HepG2 (cell line): ENCODE measurements around the gene CA7. TPM values are rescaled to one million over a fixed set of nuclear protein-coding genes. Genes with fewer than 3 reads are reported as not detected.

Source experiments
- AKNA ChIP-seq: sonication (generic); formaldehyde crosslinking; IDR thresholded peaks from 2 replicates; pipeline ENCODE4 v1.4.0; 2020; ENCODE audit warnings: missing genetic modification reagents, borderline replicate concordance
- ARID3A ChIP-seq: IDR thresholded peaks from 2 replicates; pipeline ENCODE4 v1.6.1; 2012; ENCODE audit warnings: low read depth, low read length, improper control_type of control experiment
- HIVEP1 ChIP-seq: sonication (generic); formaldehyde crosslinking; IDR thresholded peaks from 2 replicates; pipeline ENCODE4 v1.4.0; 2020; ENCODE audit warnings: mild to moderate bottlenecking, missing genetic modification reagents
- IKZF4 ChIP-seq: sonication (generic); formaldehyde crosslinking; IDR thresholded peaks from 2 replicates; pipeline ENCODE4 v1.5.1; 2020; ENCODE audit warnings: borderline replicate concordance, mild to moderate bottlenecking, low read depth, missing genetic modification reagents; ENCODE audit errors: not compliant biosample characterization
- LCORL ChIP-seq, 2 experiments: fragments of 450-650 bp in 1 of 2; sonication (generic) in 1 of 2; formaldehyde crosslinking in 1 of 2; IDR thresholded peaks; 2 replicates each; pipeline versions ENCODE4 v1.5.0 to v1.6.1; 2017 to 2020; ENCODE audit warnings: antibody characterized with exemption in 1 of 2, missing genetic modification reagents in 1 of 2
- MXD4 ChIP-seq: IDR thresholded peaks from 2 replicates; pipeline ENCODE4 v1.6.1; 2016; ENCODE audit warnings: mild to moderate bottlenecking, missing biosample characterization, missing genetic modification reagents
- SNAI1 ChIP-seq: sonication (generic); formaldehyde crosslinking; IDR thresholded peaks from 2 replicates; pipeline ENCODE4 v1.5.0; 2020; ENCODE audit warnings: mild to moderate bottlenecking, missing genetic modification reagents, borderline replicate concordance
- ZBTB20 ChIP-seq: sonication (generic); formaldehyde crosslinking; IDR thresholded peaks from 2 replicates; pipeline ENCODE4 v1.8.1; 2023; ENCODE audit warnings: missing genetic modification reagents, low read depth, mild to moderate bottlenecking, borderline replicate concordance
- ZFYVE20 ChIP-seq: sonication (generic); formaldehyde crosslinking; IDR thresholded peaks from 2 replicates; pipeline ENCODE4 v1.8.0; 2023; ENCODE audit warnings: low read depth, mild to moderate bottlenecking, moderate library complexity, missing genetic modification reagents, borderline replicate concordance
- ZKSCAN5 ChIP-seq: sonication (generic); formaldehyde crosslinking; IDR thresholded peaks from 2 replicates; pipeline ENCODE4 v1.5.1; 2020; ENCODE audit warnings: mild to moderate bottlenecking, missing genetic modification reagents
- ZNF10 ChIP-seq: sonication (generic); formaldehyde crosslinking; IDR thresholded peaks from 2 replicates; pipeline ENCODE4 v1.4.0; 2020; ENCODE audit warnings: mild to moderate bottlenecking, low read depth, missing genetic modification reagents, borderline replicate concordance
- ZNF234 ChIP-seq: sonication (generic); formaldehyde crosslinking; conservative IDR thresholded peaks from 2 replicates; pipeline ENCODE4 v1.5.1; 2020; ENCODE audit warnings: mild to moderate bottlenecking, missing genetic modification reagents
- ZNF260 ChIP-seq: sonication (generic); formaldehyde crosslinking; IDR thresholded peaks from 2 replicates; pipeline ENCODE4 v1.4.0; 2020; ENCODE audit warnings: missing genetic modification reagents, low read depth, mild to moderate bottlenecking, borderline replicate concordance
- ZNF33A ChIP-seq: sonication (generic); formaldehyde crosslinking; IDR thresholded peaks from 2 replicates; pipeline ENCODE4 v1.5.1; 2020; ENCODE audit warnings: missing genetic modification reagents, mild to moderate bottlenecking, moderate library complexity, borderline replicate concordance
- ZNF614 ChIP-seq: IDR thresholded peaks from 2 replicates; pipeline ENCODE4 v1.6.1; 2018; ENCODE audit warnings: missing biosample characterization, missing genetic modification reagents, inconsistent platforms, borderline replicate concordance
- ZNF7 ChIP-seq: IDR thresholded peaks from 2 replicates; pipeline ENCODE4 v1.6.1; 2016; ENCODE audit warnings: missing biosample characterization, missing genetic modification reagents
- ZSCAN25 ChIP-seq: sonication (generic); formaldehyde crosslinking; IDR thresholded peaks from 2 replicates; pipeline ENCODE4 v1.8.0; 2022; ENCODE audit warnings: mild to moderate bottlenecking, missing genetic modification reagents
- polyA plus RNA-seq, 8 experiments: library from polyadenylated mRNA; depleted of rRNA in 3 of 8; stranded (reverse) in 7 of 8; unstranded in 1 of 8; fragments of >200 nt; fragmentation: Illumina TruSeq in 4 of 8; extraction: Trizol in 4 of 8; gene quantifications; 2 replicates each; pipeline versions ENCODE4 v1.2.1 to v1.2.3, GENCODE V29; 2011 to 2016; ENCODE audit warnings: low read depth in 4 of 8, missing spikeins in 1 of 8, mixed read lengths in 1 of 8; ENCODE audit not compliant: insufficient read depth in 1 of 8
- total RNA-seq, 5 experiments: library from RNA; depleted of rRNA; stranded (reverse); fragments of >200 nt; fragmentation: Illumina TruSeq; extraction: Trizol; gene quantifications; 2 replicates each; pipeline ENCODE4 v1.2.3, GENCODE V29; 2016; ENCODE audit warnings: low read depth in 1 of 5

The CA7 gene
- total and polyA plus RNA-seq, 2 of the 13 experiments (the other 11 are each of a cell fraction or from before 2014, with no cell fraction given): not detected

- no peak for TF ChIP-seq ZNF10 (CRISPR knock-in tag)
- TF ChIP-seq ZNF7: no peak
- TF ChIP-seq ZNF614 (CRISPR knock-in tag): peak; percentile 95
- TF ChIP-seq ZBTB20: peak; percentile 85
- TF ChIP-seq MXD4 (CRISPR knock-in tag): peak; percentile 82; the same call in 1 of the 2 replicates
- TF ChIP-seq ZFYVE20: 0 out of 2 replicates have a peak, but pooled peaks have one; percentile 84
- peak; percentile 95; the same call in 1 of the 2 replicates for TF ChIP-seq AKNA
- no peak for TF ChIP-seq ZKSCAN5 (CRISPR knock-in tag)
- TF ChIP-seq ZNF234 (CRISPR knock-in tag): 0 out of 2 replicates have a peak, but pooled peaks have one; percentile 8
- TF ChIP-seq ZNF33A (CRISPR knock-in tag): no peak
- no peak; the same call in none of the 2 replicates for TF ChIP-seq LCORL (IDR thresholded peaks at IDR 0.05)
- TF ChIP-seq LCORL (CRISPR knock-in tag; IDR thresholded peaks at IDR 0.05): peak; percentile 82
- no peak for TF ChIP-seq SNAI1 (CRISPR knock-in tag)
- no peak for TF ChIP-seq ARID3A
- TF ChIP-seq ZSCAN25 (CRISPR knock-in tag): peak; percentile 62; the same call in 1 of the 2 replicates
- peak; percentile 83 for TF ChIP-seq IKZF4
- no peak for TF ChIP-seq ZNF260 (CRISPR knock-in tag)
- TF ChIP-seq HIVEP1 (CRISPR knock-in tag): peak; percentile 44; the same call in 1 of the 2 replicates
Observed at GRCh38 chr16:66830422-66831404, 13.5 kb upstream of the CA7 start, which contains the start of gene NAE1 (continued).
